B cell (primary cell): ENCODE measurements around the gene SLC27A1.

Experiments used
- CTCF ChIP-seq: fragments of 200-600 bp; IDR thresholded peaks from one replicate; pipeline ENCODE4 v1.8.0; 2022; ENCODE audit warnings: antibody characterized with exemption, mild to moderate bottlenecking
- EZH2 ChIP-seq: IDR thresholded peaks from 2 replicates; pipeline ENCODE4 v1.6.1; 2012; ENCODE audit warnings: borderline replicate concordance, low read depth, mild to moderate bottlenecking, moderate library complexity, low read length; ENCODE audit not compliant: insufficient read depth, poor library complexity, severe bottlenecking

GRCh38 chr19:17456127-17456526, 14.2 kb upstream of the SLC27A1 start:
- no peak for TF ChIP-seq CTCF
- TF ChIP-seq EZH2 = no peak
